Lower leg skin (tissue), 3 donors: ENCODE results near the gene GNG12.

Experiments
- CTCF ChIP-seq, 3 donors: fragments of 450-650 bp; IDR thresholded peaks; one replicate each; pipeline ENCODE4 v1.5.1; 2016; ENCODE audit warnings: antibody characterized with exemption in 3 of 3, mild to moderate bottlenecking in 3 of 3, moderate library complexity in 2 of 3
- POLR2A ChIP-seq, 2 donors: fragments of 450-650 bp; IDR thresholded peaks; one replicate each; pipeline ENCODE4 v1.6.1; 2016 to 2017; ENCODE audit warnings: antibody characterized with exemption in 2 of 2, mild to moderate bottlenecking in 1 of 2, moderate library complexity in 1 of 2

GRCh38 chr1:67652800-67653199, 180.5 kb downstream of the GNG12 start:
- TF ChIP-seq CTCF (IDR thresholded peaks at IDR 0.05): no peak
- no peak for TF ChIP-seq POLR2A (IDR thresholded peaks at IDR 0.05)
